Measurements from ENCODE around the gene SEC14L3. TPM values are rescaled to one million over a fixed set of nuclear protein-coding genes. Genes with fewer than 3 reads are reported as not detected.

The SEC14L3 gene
- total and polyA plus RNA-seq, 2 of the 13 experiments (the other 11 are each of a cell fraction or from before 2014, with no cell fraction given): not detected

DNA sequence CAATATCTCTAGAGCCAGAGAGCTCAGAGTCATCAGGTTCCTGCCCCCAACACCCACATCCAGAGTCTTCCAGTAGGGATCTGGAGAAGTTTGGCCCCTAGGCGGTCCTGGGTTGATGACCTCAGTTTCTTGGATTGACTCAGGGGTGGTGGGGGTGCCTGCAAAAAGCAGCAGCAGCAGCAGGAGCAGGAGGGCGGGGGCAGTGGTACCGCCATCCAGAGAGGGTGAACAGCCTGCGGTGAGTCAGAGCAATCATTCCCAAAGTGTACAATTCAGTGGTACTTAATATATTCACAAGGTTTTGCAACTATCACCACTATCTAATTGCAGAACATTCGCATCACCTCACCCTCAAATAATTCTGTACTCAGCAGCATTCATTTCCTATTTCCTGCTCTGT is 9.9 kb upstream of the SEC14L3 start (continued):
- no peak for TF ChIP-seq FOXA3 (CRISPR knock-in tag; IDR thresholded peaks at IDR 0.05)
- TF ChIP-seq, protein P1, sequence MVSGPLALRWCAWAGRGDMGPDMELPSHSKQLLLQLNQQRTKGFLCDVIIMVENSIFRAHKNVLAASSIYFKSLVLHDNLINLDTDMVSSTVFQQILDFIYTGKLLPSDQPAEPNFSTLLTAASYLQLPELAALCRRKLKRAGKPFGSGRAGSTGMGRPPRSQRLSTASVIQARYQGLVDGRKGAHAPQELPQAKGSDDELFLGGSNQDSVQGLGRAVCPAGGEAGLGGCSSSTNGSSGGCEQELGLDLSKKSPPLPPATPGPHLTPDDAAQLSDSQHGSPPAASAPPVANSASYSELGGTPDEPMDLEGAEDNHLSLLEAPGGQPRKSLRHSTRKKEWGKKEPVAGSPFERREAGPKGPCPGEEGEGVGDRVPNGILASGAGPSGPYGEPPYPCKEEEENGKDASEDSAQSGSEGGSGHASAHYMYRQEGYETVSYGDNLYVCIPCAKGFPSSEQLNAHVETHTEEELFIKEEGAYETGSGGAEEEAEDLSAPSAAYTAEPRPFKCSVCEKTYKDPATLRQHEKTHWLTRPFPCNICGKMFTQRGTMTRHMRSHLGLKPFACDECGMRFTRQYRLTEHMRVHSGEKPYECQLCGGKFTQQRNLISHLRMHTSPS (CRISPR knock-in tag; IDR thresholded peaks at IDR 0.05; ENCODE audit: low read depth): no peak
- TF ChIP-seq, protein P2, sequence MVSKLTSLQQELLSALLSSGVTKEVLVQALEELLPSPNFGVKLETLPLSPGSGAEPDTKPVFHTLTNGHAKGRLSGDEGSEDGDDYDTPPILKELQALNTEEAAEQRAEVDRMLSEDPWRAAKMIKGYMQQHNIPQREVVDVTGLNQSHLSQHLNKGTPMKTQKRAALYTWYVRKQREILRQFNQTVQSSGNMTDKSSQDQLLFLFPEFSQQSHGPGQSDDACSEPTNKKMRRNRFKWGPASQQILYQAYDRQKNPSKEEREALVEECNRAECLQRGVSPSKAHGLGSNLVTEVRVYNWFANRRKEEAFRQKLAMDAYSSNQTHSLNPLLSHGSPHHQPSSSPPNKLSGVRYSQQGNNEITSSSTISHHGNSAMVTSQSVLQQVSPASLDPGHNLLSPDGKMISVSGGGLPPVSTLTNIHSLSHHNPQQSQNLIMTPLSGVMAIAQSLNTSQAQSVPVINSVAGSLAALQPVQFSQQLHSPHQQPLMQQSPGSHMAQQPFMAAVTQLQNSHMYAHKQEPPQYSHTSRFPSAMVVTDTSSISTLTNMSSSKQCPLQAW (CRISPR knock-in tag; IDR thresholded peaks at IDR 0.05): no peak
- no peak for TF ChIP-seq FOXK1 (CRISPR knock-in tag; IDR thresholded peaks at IDR 0.05; ENCODE audit: borderline replicate concordance, low read depth)
- TF ChIP-seq ZBTB7A (CRISPR knock-in tag; IDR thresholded peaks at IDR 0.05): no peak
- TF ChIP-seq, protein P3, sequence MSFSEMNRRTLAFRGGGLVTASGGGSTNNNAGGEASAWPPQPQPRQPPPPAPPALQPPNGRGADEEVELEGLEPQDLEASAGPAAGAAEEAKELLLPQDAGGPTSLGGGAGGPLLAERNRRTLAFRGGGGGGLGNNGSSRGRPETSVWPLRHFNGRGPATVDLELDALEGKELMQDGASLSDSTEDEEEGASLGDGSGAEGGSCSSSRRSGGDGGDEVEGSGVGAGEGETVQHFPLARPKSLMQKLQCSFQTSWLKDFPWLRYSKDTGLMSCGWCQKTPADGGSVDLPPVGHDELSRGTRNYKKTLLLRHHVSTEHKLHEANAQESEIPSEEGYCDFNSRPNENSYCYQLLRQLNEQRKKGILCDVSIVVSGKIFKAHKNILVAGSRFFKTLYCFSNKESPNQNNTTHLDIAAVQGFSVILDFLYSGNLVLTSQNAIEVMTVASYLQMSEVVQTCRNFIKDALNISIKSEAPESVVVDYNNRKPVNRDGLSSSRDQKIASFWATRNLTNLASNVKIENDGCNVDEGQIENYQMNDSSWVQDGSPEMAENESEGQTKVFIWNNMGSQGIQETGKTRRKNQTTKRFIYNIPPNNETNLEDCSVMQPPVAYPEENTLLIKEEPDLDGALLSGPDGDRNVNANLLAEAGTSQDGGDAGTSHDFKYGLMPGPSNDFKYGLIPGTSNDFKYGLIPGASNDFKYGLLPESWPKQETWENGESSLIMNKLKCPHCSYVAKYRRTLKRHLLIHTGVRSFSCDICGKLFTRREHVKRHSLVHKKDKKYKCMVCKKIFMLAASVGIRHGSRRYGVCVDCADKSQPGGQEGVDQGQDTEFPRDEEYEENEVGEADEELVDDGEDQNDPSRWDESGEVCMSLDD (CRISPR knock-in tag; IDR thresholded peaks at IDR 0.05; ENCODE audit: borderline replicate concordance): no peak
- TF ChIP-seq JUN (CRISPR knock-in tag; IDR thresholded peaks at IDR 0.05): no peak
- no peak for TF ChIP-seq ZNF234 (CRISPR knock-in tag; conservative IDR thresholded peaks at IDR 0.05)

Data from HepG2 (cell line).